Activated CD8-positive, alpha-beta memory T cell treated with anti-CD3 and anti-CD28 coated beads, Interleukin-2, amount 50 U/mL, for 1 hour (primary cell): ENCODE results near the gene TLR7.
A peak's percentile ranks its signal among the peaks of the same experiment; 100 is the strongest.

Experiments
- DNase-seq: peaks from one replicate; pipeline ENCODE4 v3.0.0-alpha.2; 2020; ENCODE audit errors: extremely low read depth

TLR7 gene

DNA sequence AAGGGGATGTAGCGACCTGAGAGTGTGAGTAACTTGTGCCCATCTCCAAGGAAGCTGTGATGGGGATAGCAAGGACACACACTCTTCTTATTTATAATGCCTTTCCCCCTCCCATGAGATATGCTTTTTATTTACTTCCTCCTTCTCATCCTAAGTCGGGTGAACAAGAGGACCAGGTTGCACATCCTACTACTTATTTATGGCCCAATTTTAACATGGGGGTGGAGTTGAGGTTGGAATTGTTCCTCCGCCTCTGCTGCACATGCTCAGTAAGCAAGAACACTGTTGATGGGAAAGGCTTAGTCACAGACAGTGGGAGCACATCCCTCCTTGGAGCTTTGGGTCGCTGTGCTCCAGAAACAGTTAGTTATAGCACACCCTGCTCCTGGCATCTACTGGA is 24.3 kb downstream of the TLR7 start:
- DNase-seq, result no peak

DNA sequence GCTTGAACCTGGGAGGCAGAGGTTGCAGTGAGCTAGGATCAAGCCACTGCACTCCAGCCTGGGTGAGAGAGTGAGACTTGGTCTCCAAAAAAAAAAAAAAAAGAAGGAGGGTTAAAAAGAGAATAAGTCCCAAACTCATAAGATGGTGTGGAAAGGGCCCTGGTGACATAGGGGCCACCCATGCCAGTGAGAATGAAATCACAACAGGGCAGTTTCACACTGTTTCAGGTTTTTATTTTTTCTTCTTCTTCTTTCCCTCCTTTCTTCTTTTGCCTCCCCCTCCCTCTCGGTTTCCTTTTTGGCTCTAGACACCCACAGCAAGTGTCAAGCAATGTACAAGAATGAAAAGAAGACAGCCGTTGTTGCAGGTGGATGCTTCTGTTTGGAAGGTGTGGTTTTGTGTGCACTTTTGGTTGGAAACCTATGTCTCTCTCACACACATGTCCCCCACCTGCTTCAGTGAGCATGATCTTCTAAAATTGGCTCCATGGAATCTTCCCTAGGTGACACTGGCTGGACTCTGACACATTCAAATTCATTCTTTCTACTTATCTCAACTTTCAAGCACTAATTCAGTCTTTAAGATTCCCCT is 25.1 kb downstream of the TLR7 start:
- no peak for DNase-seq

DNA sequence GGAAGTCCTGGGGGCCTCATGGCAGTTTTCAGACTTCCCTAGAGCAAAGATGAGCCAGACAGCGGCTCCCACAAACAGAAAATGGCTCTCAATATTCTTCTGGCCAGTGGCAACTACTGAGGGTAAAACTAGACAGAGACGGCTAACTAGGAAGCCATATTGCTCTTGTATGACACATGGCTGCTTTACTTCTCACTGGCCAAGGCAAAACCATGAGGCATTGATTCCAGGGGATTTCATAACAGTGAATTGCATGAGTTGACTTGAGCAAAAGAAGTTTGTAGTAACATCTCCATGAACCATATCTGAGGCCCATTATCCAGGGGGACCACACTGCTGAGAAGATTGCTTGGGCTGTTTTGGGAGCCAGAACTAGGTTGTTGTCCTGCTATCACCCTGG is 25.8 kb downstream of the TLR7 start:
- DNase-seq, result no peak

DNA sequence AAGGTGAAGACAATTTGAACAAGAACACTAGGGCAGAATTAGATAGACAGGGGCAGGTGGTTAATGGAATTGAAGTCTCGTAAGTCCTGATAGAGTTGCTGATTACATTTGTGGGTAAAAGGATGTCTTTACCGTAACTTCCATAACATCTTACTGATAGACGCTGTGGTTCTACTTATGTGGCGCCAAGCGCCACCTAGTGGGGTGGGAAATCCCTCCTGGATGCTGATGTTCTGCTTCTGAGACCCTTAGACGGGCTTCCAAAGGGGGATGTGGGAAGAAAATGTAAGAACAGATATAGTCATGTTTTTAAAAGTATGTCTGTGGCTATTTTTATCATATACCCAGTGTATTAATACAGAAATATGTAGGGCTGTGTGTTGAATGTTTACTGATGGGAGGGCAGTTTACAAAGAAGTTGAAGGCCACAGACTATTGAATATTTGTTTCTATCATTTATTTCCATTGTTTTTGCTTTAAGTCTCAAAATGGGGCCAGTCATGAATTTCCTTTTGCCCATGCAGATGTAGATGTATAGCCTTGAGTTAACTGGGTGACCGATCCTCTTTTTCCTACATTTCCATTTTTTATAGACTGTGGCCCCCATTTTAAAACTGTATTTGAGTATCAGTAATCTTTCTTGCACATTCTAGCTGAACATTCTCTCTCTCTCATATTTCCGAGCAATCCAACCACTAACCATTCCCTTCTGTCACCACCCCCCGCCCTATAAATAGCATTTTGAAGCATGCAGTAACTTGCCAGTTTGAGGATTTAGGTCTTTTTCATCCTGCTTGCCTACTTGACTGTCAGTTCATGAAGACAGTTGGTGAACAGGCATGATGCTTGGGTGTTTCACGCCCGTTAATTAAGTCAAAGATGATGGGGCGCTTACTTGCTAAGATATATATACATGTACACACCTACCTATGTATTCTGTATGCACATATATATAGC is 27.5 kb downstream of the TLR7 start:
- no peak for DNase-seq

DNA sequence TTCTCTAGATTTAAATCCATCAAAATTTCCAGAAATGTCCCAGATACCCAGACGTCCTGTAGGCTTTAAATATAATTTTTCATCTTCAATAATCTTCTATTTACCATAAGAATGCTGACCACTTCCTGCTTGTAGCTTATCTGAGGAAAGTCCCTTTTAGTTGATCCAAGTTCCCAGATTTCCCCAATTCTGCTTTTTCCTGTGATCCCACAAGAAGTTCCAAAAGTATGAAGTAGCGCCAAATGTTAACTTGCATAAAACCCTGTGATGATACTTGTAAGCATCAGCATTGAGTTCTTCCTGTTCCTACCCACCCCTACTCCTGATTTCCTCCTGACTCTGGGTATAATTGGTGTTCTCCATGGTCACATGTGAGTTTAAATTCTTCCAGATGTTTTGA is 29.0 kb downstream of the TLR7 start:
- DNase-seq, result no peak

DNA sequence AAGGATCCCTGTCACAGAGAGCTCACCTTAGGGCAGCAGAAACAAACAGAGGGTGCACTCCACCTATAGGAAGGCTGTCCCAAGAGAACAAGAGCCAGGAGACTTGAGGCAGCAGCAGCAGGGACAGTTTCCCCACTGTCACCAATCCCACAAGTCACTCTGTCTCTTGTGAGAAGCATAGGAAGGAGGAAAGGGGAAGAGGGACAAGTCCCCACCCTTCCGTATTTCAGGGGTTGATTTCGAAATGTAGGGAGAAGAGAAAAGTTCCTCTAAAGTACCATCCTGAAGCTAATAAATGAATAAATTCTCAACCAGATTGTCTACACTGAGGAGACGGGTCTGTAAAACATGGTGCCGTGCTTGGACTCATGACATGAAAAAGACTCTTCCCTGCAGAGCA is 30.1 kb downstream of the TLR7 start:
- DNase-seq, result no peak

DNA sequence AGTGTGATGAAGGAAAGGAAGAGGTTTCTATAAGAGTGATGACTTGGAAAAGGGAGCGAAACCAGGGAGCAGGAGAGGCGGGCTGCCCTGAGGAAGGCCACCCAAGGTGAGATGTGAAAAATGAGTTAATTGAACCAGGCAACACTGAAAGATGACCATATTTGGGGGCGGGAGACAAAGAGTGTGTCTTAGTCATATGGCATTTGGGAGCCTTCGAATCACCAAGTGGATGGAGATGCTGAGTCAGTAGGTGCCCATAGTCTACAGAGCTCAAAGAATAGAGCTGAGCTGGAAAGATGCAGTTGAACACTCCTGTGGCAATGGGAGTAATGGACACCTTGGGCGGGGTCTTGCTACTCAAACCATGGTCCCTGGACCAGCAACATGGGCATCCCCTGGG is 31.2 kb downstream of the TLR7 start:
- no peak for DNase-seq

DNA sequence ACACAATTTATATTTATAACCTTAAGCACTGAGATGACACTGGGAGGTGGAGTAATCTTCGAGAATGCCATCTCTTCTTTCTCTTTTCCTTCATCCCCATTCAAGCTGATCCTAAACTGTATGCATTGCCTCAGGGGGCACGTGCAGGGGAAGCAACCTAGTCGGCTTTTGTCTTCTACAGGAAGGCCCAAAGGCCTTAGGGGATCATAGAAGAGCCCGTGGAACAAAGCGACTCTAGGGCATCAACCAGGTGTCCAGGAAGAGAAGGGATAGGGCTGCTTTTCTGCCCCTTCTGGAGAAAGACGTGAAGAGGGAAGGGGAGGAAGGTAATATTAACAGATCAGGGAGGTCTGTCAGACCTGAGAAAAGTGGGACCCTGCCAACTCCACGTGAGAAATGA is 32.6 kb downstream of the TLR7 start:
- DNase-seq, result no peak

DNA sequence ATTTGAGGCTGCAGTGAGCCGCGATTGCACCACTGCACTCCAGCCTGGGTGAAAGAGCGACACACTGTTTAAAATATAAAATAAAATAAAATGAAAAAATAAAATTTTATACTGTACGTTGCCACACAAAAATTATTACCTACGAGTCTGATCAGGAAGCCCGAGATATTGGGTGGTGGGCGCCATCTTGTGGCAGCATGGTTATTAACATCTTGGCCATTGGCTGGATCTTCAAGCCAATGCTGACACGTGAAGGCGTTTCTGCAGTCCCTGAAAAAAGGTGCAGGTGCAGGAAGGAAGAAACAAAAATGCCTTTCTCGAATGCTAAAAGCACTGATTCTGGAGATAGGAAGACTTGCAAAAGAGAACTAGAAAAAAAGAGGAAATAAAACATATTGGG is 34.6 kb downstream of the TLR7 start:
- DNase-seq, result peak; percentile 10

DNA sequence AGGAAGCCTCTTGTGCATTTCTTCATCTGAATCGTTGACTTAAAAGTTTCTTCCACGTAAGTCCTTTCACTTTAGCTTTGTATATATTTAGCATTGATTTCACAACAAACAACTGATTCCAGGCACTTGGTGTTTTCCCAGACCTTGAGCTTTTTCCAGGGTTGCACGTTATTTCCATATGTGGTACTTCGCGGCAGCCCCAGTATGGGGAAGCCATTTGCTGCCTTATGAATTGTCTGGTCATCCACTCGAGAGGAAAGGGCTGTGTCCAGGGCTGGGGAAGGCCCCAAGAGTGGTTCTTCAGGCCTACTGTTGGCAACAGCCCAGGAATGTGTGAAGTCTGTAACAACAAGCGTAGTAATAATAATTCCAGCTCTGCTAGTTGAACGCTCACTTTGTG is 36.8 kb downstream of the TLR7 start:
- DNase-seq, result no peak

DNA sequence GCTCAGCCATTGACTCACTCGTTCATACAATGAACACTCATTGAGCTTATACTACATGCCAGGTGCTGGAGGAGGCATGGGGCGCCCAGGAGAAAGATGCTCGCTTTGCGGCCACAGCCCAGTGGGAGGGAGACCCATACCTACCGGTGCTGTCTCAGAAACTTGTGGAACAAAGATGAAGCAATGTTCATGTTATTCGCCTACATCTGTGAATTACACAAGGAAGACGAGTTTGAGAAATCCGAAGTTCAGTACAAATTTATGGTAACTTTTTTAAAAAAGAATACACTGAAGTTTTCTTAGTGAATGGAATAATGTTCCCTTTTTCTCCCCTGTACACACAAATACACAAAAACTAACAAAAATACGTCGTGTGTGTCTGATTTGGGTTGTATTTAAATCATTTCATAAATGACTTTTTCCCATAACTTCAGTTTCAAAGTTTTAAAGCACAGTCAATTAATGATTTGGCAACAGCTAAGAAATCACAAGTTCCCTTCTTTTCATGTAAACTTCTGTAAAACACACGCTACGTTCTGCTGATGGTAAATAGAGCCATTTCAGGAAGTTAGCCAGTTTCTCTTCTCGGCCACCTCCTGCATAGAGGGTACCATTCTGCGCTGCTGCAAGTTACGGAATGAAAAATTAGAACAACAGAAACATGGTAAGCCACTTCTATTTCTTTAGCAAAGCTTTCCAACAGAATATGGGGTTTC is 39.3 kb downstream of the TLR7 start, which contains the start of gene TLR8:
TSS of gene TLR8 (plus strand) at position 575 of the 716 bp plus-strand sequence. CDS start at position 662, 87 bp downstream.
- DNase-seq, result no peak

DNA sequence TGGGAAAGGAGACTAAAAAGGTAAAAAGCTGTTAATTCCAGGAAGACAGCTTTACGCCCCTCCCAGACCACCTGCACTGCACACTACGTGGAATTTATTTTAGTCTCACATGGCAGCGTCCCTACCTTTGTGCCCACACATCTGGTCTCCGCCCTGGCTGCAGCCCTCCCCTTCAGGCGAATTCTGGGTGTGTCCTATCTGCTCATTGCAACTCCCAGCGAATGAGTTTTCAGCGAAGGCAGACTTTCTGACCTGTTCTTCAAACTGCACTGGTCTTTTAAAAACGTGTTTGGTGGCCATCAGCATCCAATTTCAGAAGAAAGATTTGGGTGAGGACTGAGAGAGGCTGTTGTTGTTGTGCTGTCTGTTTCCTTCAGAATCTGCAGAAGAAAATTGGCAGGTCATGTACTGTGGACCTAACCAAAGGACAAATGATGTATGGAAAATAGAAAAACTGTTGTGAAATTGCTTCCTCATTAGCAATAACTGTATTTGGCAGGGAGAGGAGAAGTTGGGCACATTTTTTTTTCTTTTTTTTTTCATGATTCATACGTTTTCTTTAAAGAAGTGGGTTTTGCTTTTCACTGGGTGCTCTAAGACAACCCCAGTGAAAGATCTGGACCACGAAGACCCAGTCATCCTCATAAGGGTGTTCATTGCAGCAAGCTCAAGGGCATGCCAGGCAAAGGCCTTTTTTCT is 43.7 kb downstream of the TLR7 start:
- DNase-seq, result no peak

DNA sequence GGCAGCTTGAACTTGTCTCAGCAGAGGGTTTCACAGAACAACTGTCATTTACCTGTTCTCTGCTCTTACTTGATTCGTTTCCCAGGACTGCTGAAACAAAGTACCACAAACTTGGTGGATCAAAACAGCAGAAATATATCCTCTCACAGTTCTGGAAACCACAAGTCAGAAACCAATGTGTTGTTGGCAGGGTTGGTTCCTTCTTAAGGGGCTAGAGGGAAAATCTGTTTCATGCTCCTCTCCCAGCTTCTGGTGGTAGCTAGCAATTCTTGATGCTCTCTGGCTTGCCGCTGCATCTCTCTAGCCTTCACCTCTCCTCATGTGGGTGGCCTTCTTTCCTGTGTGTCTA is 44.2 kb downstream of the TLR7 start:
- no peak for DNase-seq

DNA sequence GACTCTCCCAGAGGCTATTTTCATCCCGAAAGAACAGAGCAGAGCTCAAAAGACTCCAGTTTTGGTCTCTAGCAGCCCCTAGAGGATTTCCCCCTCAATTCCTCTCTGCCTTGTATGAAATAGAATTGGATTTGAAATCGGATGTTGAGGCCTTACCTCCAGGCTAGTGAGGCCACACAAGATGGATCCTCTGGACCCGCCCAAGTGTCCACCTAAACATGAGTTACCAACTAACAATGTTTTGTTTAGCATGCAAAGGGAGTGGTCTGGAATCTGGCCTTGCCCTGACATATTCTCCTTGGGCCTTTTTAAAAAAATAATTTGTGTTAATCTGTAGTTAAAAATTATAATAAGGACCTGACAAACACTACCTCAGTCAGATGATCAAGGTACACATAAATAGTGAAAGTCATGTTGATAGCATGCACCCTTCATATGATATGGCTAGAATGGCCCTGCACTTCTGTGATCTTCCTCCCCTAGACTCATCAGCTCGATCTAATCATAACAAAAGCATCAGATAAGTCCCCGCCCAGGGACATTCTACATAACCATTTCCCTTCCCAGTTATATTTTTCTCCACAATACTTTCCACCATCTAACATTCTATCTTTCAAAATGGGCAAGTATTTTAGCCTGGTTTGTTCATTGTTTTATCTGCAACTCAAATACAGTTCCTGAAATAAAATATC is 46.1 kb downstream of the TLR7 start:
- no peak for DNase-seq

DNA sequence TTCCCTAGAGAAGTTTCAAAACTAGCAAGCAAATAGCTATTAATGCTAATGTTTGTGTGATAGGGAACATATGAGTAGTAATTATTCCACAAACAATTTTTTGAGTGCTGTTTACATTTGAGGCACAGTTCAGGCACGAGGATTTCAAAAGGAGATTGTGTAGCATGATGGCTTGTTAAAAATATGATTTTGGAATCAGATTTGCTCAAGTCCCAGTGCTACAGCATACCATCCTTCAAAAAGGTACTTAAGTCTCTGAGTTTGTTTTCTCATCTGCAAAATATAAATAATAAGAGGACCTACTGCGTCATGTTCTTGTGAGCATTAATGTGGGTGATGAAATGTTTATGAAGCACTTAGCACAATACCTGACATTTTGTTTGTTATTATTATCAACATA is 50.9 kb downstream of the TLR7 start:
- DNase-seq, result no peak

DNA sequence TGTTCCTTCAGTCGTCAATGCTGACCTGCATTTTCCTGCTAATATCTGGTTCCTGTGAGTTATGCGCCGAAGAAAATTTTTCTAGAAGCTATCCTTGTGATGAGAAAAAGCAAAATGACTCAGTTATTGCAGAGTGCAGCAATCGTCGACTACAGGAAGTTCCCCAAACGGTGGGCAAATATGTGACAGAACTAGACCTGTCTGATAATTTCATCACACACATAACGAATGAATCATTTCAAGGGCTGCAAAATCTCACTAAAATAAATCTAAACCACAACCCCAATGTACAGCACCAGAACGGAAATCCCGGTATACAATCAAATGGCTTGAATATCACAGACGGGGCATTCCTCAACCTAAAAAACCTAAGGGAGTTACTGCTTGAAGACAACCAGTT is 52.2 kb downstream of the TLR7 start:
- no peak for DNase-seq

DNA sequence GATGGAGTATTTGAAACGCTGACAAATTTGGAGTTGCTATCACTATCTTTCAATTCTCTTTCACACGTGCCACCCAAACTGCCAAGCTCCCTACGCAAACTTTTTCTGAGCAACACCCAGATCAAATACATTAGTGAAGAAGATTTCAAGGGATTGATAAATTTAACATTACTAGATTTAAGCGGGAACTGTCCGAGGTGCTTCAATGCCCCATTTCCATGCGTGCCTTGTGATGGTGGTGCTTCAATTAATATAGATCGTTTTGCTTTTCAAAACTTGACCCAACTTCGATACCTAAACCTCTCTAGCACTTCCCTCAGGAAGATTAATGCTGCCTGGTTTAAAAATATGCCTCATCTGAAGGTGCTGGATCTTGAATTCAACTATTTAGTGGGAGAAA is 52.7 kb downstream of the TLR7 start:
- no peak for DNase-seq

DNA sequence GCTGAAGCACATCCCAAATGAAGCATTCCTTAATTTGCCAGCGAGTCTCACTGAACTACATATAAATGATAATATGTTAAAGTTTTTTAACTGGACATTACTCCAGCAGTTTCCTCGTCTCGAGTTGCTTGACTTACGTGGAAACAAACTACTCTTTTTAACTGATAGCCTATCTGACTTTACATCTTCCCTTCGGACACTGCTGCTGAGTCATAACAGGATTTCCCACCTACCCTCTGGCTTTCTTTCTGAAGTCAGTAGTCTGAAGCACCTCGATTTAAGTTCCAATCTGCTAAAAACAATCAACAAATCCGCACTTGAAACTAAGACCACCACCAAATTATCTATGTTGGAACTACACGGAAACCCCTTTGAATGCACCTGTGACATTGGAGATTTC is 54.1 kb downstream of the TLR7 start:
- no peak for DNase-seq

DNA sequence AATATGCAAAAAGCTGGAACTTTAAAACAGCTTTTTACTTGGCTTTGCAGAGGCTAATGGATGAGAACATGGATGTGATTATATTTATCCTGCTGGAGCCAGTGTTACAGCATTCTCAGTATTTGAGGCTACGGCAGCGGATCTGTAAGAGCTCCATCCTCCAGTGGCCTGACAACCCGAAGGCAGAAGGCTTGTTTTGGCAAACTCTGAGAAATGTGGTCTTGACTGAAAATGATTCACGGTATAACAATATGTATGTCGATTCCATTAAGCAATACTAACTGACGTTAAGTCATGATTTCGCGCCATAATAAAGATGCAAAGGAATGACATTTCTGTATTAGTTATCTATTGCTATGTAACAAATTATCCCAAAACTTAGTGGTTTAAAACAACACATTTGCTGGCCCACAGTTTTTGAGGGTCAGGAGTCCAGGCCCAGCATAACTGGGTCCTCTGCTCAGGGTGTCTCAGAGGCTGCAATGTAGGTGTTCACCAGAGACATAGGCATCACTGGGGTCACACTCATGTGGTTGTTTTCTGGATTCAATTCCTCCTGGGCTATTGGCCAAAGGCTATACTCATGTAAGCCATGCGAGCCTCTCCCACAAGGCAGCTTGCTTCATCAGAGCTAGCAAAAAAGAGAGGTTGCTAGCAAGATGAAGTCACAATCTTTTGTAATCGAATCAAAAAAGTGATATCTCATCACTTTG is 55.2 kb downstream of the TLR7 start:
- no peak for DNase-seq

DNA sequence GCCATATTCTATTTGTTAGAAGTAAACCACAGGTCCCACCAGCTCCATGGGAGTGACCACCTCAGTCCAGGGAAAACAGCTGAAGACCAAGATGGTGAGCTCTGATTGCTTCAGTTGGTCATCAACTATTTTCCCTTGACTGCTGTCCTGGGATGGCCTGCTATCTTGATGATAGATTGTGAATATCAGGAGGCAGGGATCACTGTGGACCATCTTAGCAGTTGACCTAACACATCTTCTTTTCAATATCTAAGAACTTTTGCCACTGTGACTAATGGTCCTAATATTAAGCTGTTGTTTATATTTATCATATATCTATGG is 55.7 kb downstream of the TLR7 start:
- no peak for DNase-seq

DNA sequence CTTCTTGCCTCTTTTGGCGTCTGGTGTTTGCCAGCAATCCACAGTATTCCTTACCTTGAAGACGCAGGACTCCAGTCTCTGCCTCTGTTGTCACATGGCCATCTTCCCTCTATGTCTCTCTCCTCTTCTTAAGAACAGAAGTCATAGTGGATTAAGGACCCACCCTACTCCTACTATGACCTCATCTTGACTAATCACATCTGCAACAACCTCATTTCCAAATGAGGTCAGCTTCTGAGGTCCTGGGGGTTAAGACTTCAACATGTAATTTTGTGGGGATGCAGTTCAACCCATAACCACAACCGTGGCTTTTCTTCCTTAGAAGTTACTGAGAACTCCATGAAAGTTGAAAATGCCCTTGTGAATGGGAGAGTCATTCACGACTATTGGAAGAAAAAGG is 62.8 kb downstream of the TLR7 start:
- DNase-seq, result no peak
